EH (cell line): ENCODE data around the gene RAB3IP.
"Not testable (repeated sequence)": the region's sequence is repeated elsewhere in the genome, so short reads cannot be mapped to it uniquely, and the experiment has no call there.

Experiments used
- DNase-seq: peaks from one replicate; pipeline ENCODE4 v3.0.0-alpha.2; 2015; ENCODE audit warnings: low read depth

RAB3IP gene

GRCh38 chr12:69756088-69756755 is 17.6 kb downstream of the RAB3IP start:
- DNase-seq: no peak

DNA sequence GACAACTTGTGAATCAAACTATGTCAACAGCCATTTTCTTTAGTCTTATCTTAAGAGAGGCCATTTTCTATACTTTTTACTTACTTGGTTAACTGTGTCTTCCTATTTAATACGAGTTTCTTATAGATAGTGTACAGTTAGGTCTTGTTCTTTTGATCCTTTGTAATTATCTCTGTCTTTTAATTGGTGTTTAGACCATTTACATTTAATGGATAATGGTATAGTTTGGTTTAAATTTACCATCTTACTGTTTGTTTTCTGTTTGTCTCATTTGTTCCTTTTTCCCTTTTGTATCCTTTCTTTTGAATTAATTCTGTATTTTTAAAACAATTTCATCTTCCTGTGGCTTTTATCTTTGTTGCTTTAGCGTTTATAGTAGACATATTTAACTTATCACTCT is 19.4 kb downstream of the RAB3IP start:
- DNase-seq: no peak

DNA sequence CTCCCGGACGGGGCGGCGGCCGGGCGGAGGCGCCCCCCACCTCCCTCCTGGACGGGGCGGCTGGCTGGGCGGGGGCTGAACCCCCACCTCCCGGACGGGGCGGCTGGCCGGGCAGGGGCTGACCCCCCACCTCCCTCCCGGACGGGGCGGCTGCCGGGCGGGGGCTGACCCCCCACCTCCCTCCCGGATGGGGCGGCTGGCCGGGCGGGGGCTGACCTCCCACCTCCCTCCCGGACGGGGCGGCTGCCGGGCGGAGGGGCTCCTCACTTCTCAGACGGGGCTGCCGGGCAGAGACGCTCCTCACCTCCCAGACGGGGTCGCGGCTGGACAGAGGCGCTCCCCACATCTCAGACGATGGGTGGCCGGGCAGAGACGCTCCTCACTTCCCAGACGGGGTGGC is 20.9 kb downstream of the RAB3IP start:
- DNase-seq: not testable (repeated sequence)

DNA sequence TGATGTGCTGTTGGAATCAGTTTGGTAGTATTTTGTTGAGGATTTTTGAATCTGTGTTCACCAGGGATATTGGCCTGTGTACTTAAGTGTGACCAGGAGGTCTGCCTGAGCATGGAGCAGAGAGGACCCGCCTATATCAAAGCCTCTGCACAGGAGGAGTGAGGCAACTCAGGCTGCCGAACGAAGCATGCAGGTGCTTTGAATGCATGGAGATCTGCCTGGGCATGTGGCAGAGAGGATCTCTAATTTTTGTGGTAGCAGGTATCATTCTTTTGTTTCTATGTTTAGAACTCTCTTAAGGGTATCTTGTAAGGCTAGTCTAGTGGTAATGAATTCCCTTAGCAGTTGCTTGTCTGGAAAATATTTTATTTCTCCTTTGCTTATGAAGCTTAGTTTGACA is 26.9 kb downstream of the RAB3IP start:
- DNase-seq: no peak

GRCh38 chr12:69766260-69766659 is 27.6 kb downstream of the RAB3IP start:
- no peak for DNase-seq

GRCh38 chr12:69779928-69780327 is 41.3 kb downstream of the RAB3IP start:
- peak; percentile 30 for DNase-seq

GRCh38 chr12:69783365-69783764 is 44.7 kb downstream of the RAB3IP start:
- DNase-seq: no peak

GRCh38 chr12:69789351-69789750 is 50.7 kb downstream of the RAB3IP start:
- DNase-seq: no peak

- no peak for DNase-seq
These were observed 53.9 kb downstream of the RAB3IP start for GRCh38 chr12:69792533-69792932.

DNA sequence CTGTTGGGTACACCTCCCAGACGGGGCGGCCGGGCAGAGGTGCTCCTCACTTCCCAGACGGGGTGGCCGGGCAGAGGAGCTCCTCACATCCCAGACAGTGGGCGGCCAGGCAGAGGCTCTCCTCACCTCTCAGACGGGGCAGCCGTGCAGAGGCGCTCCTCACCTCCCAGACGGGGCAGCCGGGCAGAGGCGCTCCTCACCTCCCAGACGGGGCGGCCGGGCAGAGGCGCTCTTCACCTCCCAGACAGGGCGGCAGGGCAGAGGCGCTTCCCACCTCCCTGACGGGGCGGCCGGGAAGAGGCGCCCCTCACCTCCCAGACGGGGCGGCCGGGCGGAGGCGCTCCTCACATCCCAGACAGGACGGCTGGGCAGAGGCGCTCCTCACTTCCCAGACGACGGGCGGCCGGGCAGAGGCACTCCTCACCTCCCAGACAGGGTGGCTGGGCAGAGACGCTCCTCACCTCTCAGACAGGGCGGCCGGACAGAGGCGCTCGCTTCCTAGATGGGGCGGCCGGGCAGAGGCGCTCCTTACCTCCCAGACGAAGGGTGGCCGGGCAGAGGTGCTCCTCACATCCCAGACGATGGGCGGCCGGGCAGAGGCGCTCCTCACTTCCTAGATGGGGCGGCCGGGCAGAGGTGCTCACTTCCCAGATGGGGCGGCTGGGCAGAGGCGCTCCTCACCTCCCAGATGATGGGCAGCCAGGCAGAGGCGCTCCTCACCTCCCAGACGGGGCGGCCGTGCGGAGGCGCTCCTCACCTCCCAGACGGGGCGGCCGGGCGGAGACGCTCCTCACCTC is 68.6 kb downstream of the RAB3IP start:
- DNase-seq: not testable (repeated sequence)

DNA sequence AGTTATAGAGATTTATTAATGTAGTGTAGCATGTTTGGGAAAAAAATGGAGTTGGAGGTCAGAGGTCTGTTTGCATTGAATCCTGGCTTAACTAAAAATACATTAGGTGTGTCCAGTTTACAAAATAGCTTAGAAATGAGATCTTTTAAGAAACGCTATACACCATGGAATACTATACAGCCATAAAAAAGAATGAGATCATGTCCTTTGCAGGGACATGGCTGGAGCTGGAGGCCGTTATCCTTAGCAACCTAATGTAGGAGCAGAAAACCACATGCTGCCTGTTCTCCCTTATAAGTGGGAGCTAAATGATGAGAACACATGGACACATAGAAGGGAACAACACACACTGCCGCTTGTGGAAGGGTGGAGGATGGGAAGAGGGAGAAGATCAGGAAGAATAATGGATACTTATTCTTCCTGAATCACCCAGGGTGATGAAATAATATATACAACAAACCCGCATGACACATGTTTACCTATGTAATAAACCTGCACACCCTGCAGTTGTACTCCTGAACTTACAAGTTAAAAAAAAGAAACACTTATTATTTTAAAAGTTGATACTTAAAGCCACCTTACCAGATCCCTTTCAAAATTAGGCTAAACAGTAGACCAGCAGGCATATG is 72.3 kb downstream of the RAB3IP start:
- no peak for DNase-seq

DNA sequence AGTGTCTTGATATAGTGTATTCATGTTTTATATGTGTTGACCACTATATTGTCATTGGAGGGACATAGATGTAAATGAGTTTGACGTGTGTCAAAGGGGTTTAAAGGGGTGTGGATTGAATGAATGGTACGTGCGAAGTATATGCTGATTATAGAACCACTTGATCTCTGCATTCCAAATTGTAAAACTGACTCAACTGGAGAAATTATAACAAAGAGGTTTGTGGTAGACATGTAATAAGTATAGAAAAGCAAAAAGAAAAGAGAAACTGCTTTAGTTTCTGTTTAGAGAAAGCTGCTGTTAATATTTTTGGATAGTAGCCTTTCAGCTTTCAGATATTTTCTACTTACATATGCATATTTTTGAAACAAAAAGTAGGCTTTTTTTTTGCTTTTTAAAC is 77.4 kb downstream of the RAB3IP start:
- no peak for DNase-seq

DNA sequence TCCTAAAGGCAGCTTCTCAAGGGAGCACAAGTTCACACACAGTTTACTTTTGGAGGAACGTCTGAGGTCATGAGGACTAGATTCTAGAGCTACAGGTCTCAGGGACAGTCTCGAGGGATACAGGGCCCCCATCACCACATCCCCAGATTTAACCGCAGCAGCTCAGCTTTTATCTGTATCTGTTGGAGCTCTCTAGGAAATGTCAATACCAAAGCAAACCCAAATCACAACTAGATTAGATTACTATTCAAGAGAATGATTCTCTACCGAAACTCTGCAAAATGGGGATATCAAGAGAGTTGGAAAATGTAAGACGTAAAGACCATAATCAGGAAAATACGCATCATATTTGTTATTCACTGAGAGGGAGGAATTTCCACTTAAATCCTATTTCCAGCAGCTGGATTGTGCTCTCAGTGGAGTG is 82.4 kb downstream of the RAB3IP start:
- DNase-seq: no peak

- peak; percentile 39 for DNase-seq
These were observed 82.9 kb downstream of the RAB3IP start for GRCh38 chr12:69821456-69822159.

DNA sequence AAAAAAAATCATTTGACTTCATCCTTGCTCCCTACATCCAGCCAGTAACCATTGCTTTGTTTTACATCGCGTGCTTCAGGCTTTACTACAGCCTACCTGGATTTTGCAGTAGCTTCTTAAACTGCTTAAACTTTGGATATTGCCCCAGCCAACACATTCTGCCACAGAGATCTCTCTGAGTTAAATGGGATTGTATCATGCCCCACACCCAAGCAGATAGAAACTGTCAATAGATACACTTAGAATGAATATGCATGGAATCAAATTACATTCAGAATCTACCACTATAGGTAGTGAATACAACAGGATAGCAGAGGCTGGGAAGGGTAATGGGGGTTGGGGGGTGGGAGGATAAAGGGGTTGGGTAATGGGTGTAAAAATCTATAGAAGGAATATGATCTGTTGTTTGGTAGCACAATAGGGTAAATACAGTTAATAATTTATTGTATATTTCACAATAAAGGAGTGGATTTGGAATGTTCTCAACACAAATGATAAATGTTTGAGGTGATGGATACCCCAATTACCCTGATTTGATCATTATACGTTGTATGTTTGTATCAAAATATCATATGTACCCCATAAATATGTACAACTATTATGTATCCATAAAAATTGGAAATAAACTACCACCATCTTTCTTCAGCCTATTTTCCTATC is 83.7 kb downstream of the RAB3IP start:
- no peak for DNase-seq

GRCh38 chr12:69824028-69824427 is 85.4 kb downstream of the RAB3IP start:
- no peak for DNase-seq

GRCh38 chr12:69824966-69825560 is 86.4 kb downstream of the RAB3IP start, which contains the start of gene MYRFL:
MYRFL (plus strand) TSS chr12:69825227; CDS start chr12:69825518, 291 bp downstream.
- DNase-seq: no peak

DNA sequence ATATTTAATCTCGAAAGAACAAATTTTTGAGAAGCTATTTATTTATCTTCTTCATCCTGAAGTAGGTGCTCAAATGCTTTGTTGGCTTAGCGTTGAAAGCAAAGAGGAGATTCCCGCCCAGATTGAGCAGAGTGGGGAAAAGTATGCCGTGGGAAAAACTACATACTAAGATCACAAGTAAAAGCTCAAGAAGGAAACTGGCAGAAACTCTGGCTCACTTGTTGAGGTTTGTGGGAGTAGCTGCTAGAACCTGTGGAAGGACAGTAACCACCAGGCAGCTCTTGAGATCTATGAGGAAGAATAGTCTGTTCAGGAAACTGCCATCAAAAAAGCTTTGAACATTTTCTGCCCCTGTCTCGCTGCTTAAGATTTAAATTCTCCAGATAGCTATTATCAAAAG is 90.2 kb downstream of the RAB3IP start:
- no peak for DNase-seq

GRCh38 chr12:69833696-69834095 is 95.0 kb downstream of the RAB3IP start:
- no peak for DNase-seq

DNA sequence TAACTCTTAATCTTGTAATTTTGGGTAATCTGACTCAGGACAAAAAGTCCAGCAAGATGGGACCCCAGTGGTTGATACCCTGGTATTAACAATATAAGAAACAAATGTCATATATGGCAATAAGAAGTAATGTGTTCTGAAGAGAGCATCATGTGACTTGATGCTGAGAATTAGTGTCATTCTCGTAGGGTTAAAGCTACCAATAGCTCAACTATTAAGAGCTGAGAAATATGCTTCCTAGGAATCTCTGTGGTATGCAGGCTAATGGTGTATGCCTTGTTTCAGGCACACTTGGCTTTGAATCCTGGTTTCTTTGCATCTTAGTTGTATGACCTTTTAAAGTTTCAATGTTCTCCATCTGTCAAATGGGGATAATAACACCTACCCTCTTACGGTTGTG is 95.5 kb downstream of the RAB3IP start:
- no peak for DNase-seq

DNA sequence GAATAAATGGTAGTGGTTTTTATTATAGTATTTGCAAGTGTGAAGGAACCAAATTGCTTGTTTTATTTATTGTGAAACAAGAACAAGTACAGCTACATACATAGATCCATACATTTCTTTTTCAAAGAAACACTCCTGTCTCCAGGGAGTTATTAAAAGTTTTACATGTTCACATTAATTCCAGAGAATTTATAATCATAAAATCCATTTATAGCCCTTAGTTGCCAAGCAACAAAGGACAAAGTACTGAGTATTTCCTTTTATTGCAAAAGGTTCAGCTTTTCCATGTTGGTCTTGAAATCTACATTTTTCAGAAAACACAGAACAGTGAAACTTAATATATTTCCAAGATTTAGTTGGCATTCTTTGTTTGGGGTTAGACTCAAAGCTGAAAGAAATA is 95.9 kb downstream of the RAB3IP start:
- DNase-seq: no peak
